GM12864 (cell line): ENCODE measurements around the gene EIF4E1B.

Experiments used
- DNase-seq: peaks from one replicate; pipeline ENCODE4 v3.0.0-alpha.2; 2011; ENCODE audit warnings: low read depth
- H3K4me3 ChIP-seq: 2 replicates; pipeline ENCODE4 v1.5.1; 2011; ENCODE audit warnings: mild to moderate bottlenecking, low read depth, low read length, control low read depth
- CTCF ChIP-seq: IDR thresholded peaks from 2 replicates; pipeline ENCODE4 v1.5.1; 2011; ENCODE audit warnings: low read depth, mild to moderate bottlenecking, moderate library complexity, low read length, control low read depth, inconsistent platforms; ENCODE audit errors: missing control alignments

The EIF4E1B gene

GRCh38 chr5:176690911-176691310 is 60.4 kb downstream of the EIF4E1B start:
- H3K4me3 ChIP-seq = no peak overlapping the region
- no peak for DNase-seq
- no peak for TF ChIP-seq CTCF

GRCh38 chr5:176691524-176691923 is 61.0 kb downstream of the EIF4E1B start:
- no peak overlapping the region for H3K4me3 ChIP-seq
- no peak for TF ChIP-seq CTCF
- no peak for DNase-seq

GRCh38 chr5:176692326-176692725 is 61.9 kb downstream of the EIF4E1B start:
- no peak overlapping the region for H3K4me3 ChIP-seq
- DNase-seq = no peak
- no peak for TF ChIP-seq CTCF

- no peak for DNase-seq
- no peak overlapping the region for H3K4me3 ChIP-seq
- TF ChIP-seq CTCF = no peak
These were observed 62.5 kb downstream of the EIF4E1B start for GRCh38 chr5:176692839-176693476.

GRCh38 chr5:176693477-176693851 is 63.0 kb downstream of the EIF4E1B start:
- no peak for DNase-seq
- TF ChIP-seq CTCF = no peak

GRCh38 chr5:176694146-176694545 is 63.7 kb downstream of the EIF4E1B start:
- no peak for TF ChIP-seq CTCF
- no peak for DNase-seq
- H3K4me3 ChIP-seq = no peak overlapping the region

More at GRCh38 chr5:176693477-176693851, 63.0 kb downstream of the EIF4E1B start:
- no peak overlapping the region for H3K4me3 ChIP-seq

- DNase-seq = no peak
These were observed 64.2 kb downstream of the EIF4E1B start for GRCh38 chr5:176694631-176695030.

More at GRCh38 chr5:176694631-176695030, 64.2 kb downstream of the EIF4E1B start:
- no peak for TF ChIP-seq CTCF
- H3K4me3 ChIP-seq = no peak overlapping the region
